Naive B cell (primary cell): Measurements from ENCODE around the gene SLC44A4. TPM values are rescaled to one million over a fixed set of nuclear protein-coding genes. Genes with fewer than 3 reads are reported as not detected.
A peak's percentile ranks its signal among the peaks of the same experiment; 100 is the strongest.

Source experiments
- ATAC-seq, 2 donors: fragments of 150-1000 bp; cut with Tn5 transposase; 2 replicates each; pipeline ENCODE4 v1.10.0; 2021; ENCODE audit warnings: low read depth in 2 of 2, mild to moderate bottlenecking in 2 of 2, moderate library complexity in 2 of 2
- DNase-seq: peaks from one replicate; pipeline ENCODE4 v3.0.0; 2022
- H3K27ac Mint-ChIP-seq, 6 donors: one replicate each; pipeline ENCODE4 v1.8.0; 2020 to 2022; ENCODE audit warnings: mild to moderate bottlenecking in 6 of 6, mixed read lengths in 6 of 6, moderate library complexity in 5 of 6, inconsistent platforms in 2 of 6
- H3K27me3 Mint-ChIP-seq, 3 donors: one replicate each; pipeline ENCODE4 v1.8.0; 2021 to 2022; ENCODE audit warnings: mixed read lengths in 3 of 3, mild to moderate bottlenecking in 1 of 3
- H3K36me3 Mint-ChIP-seq, 2 donors: one replicate each; pipeline ENCODE4 v1.8.0; 2020 to 2022; ENCODE audit warnings: mixed read lengths in 2 of 2, inconsistent platforms in 1 of 2, mild to moderate bottlenecking in 1 of 2
- H3K4me1 Mint-ChIP-seq, 3 donors: one replicate each; pipeline ENCODE4 v1.8.0; 2020 to 2022; ENCODE audit warnings: mixed read lengths in 3 of 3, inconsistent platforms in 1 of 3, mild to moderate bottlenecking in 1 of 3, moderate library complexity in 1 of 3
- H3K4me3 Mint-ChIP-seq, 8 donors: one replicate each; pipeline ENCODE4 v1.8.0; 2020 to 2022; ENCODE audit warnings: mild to moderate bottlenecking in 8 of 8, mixed read lengths in 8 of 8, moderate library complexity in 8 of 8, inconsistent platforms in 2 of 8
- H3K9me3 Mint-ChIP-seq, 7 donors: one replicate each; pipeline ENCODE4 v1.8.0; 2020 to 2022; ENCODE audit warnings: mixed read lengths in 7 of 7, mild to moderate bottlenecking in 5 of 7, inconsistent platforms in 2 of 7, moderate library complexity in 1 of 7
- polyA plus RNA-seq, 6 donors: library from polyadenylated mRNA; unstranded; fragments of 300-500 nt; fragmentation: Illumina TruSeq; gene quantifications; one replicate each; pipeline ENCODE4 v1.2.3, GENCODE V29; 2021; ENCODE audit warnings: low read depth in 6 of 6

SLC44A4 gene
- polyA plus RNA-seq, 6 donors from 2014 or later = not detected

DNA sequence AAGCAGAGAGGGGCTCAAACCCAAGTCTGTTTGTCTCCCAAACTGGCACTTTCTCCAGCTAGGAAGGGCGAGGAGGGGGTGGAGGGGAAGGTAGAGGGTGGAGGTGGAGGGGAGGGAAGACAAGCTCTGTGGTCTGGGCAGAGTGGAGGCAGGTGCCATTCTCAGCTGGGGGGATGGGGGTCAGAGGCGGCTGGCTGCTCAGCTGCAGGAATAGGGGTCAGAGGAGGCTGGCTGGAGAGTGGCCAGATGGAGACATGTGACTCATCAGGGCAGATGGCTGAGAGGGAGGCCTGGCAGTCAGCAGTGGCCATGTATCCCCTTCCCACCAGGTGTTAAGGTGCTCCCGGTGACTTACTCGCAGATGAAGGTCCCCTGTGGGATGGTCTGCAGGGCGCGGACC lies 3.5 kb upstream of the SLC44A4 start:
- Mint-ChIP-seq H3K4me1 (peaks cover 0 to 10% (median 6%) of the 10 kb centered on the region in 3 donors), H3K27ac (peak overlapping the region in 2 of 6 donors; percentile 66 to 86), H3K9me3 (no peaks in the 10 kb centered on the region), H3K4me3 (no peak overlapping the region), H3K36me3 (peaks cover 24 to 42% of the 10 kb centered on the region in 2 donors), H3K27me3 (no peaks in the 10 kb centered on the region)
- ATAC-seq = no peak
- DNase-seq = no peak

GRCh38 chr6:31881136-31881859 lies 2.5 kb upstream of the SLC44A4 start:
- no peak for ATAC-seq
- Mint-ChIP-seq H3K9me3 (no peaks in the 10 kb centered on the region), H3K36me3 (peaks cover 22 to 39% of the 10 kb centered on the region in 2 donors), H3K27me3 (no peaks in the 10 kb centered on the region), H3K4me3 (no peak overlapping the region), H3K27ac (peak overlapping the region in 2 of 6 donors; percentile 74 to 75), H3K4me1 (peaks cover 0 to 8% (median 6%) of the 10 kb centered on the region in 3 donors)
- no peak for DNase-seq

GRCh38 chr6:31880616-31881015 lies 1.8 kb upstream of the SLC44A4 start:
- no peak overlapping the region for H3K4me3 Mint-ChIP-seq
- peaks cover 16 to 34% of the 10 kb centered on the region in 2 donors for H3K36me3 Mint-ChIP-seq
- H3K27ac Mint-ChIP-seq = no peak overlapping the region
- H3K9me3 Mint-ChIP-seq = no peaks in the 10 kb centered on the region
- ATAC-seq (no peak), DNase-seq (no peak)
- no peaks in the 10 kb centered on the region for H3K27me3 Mint-ChIP-seq
- peaks cover 0 to 5% (median 4%) of the 10 kb centered on the region in 3 donors for H3K4me1 Mint-ChIP-seq

DNA sequence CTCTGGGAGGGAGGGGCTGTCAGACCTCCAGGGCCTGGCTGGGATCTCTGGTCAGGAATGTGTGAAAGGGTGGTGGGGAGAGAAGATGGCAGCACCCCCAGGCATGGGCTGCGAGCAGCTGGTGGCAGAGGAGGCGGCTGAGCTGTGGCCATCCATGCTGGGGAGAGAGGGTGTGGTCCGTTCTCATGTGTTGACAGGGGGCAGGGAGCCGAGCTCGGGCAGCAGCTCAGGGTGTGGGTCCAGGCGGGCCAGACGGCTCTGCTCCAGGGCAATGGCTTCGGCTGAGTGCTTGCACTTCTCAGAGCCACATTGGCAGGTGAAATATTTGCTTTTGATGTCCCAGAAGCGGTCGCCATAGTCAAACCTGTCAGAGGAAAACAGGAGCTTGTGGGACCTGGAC lies 1.1 kb upstream of the SLC44A4 start:
- DNase-seq = no peak
- no peaks in the 10 kb centered on the region for H3K27me3 Mint-ChIP-seq
- H3K27ac Mint-ChIP-seq = no peak overlapping the region
- ATAC-seq = no peak
- H3K9me3 Mint-ChIP-seq = no peaks in the 10 kb centered on the region
- no peak overlapping the region for H3K4me3 Mint-ChIP-seq
- H3K36me3 Mint-ChIP-seq = peaks cover 13 to 34% of the 10 kb centered on the region in 2 donors
- peaks cover 0 to 5% (median 4%) of the 10 kb centered on the region in 3 donors for H3K4me1 Mint-ChIP-seq

- no peaks in the 10 kb centered on the region for H3K27me3 Mint-ChIP-seq
- H3K4me3 Mint-ChIP-seq = no peak overlapping the region
- H3K9me3 Mint-ChIP-seq = no peaks in the 10 kb centered on the region
- H3K27ac Mint-ChIP-seq = peak overlapping the region in 2 of 6 donors; percentile 33 to 63
- ATAC-seq (no peak), DNase-seq (no peak)
- peaks cover 0 to 5% (median 4%) of the 10 kb centered on the region in 3 donors for H3K4me1 Mint-ChIP-seq
- H3K36me3 Mint-ChIP-seq = peaks cover 13 to 34% of the 10 kb centered on the region in 2 donors
Measured at GRCh38 chr6:31879143-31879542, 346 bp upstream of the SLC44A4 start.

DNA sequence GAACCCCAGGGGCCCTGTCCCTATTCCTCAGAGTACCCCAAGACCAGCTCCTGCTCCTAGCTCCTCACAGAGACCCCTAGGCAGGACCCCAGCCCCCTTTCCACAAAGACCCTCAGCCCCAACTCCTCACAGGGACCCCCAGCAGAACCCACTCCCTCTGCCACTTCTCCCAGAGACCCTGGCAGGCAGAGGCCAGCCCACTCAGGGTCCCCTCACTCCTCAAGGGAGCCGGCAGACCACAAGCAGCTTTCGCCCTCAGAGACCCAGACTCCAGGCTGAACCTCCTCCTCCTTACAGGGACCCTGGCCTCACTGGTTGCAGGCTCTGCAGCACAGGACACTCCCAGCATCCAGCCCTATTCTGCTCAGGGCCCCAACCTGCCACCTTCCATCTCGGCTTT lies 575 bp downstream of the SLC44A4 start:
- Mint-ChIP-seq H3K27ac (peak overlapping the region in 2 of 6 donors; percentile 28 to 57), H3K36me3 (peaks cover 13 to 34% of the 10 kb centered on the region in 2 donors), H3K4me3 (no peak overlapping the region), H3K4me1 (peaks cover 0 to 5% (median 4%) of the 10 kb centered on the region in 3 donors), H3K9me3 (no peaks in the 10 kb centered on the region), H3K27me3 (no peaks in the 10 kb centered on the region)
- no peak for DNase-seq
- no peak for ATAC-seq

DNA sequence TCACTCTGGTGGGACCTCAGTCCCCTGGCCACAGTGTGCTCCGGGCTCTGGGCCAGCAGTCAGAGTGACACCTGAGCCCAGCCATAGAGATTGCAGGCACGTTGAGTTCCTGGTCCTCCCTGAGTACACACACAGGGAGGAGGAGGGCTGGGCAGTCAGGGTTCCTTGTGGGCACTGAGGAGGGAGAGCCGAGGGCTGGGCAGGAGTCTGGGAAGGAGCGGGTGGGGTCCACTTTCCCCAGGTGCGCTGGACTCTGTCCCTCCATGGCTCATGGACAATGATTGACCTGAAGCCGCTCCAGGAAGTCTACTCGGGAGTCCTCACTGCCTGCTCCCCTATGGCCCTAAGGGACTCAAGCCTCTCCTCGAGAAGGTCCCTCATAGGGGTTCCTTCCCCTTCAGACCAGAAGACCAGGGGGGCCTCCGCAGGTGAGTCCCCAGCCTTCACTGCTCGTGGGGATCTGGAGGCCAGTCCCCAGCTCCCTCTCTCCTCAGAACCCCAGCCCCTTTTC lies 1.1 kb downstream of the SLC44A4 start:
- Mint-ChIP-seq H3K27me3 (no peaks in the 10 kb centered on the region), H3K4me3 (no peak overlapping the region), H3K4me1 (peaks cover 0 to 5% (median 4%) of the 10 kb centered on the region in 3 donors), H3K36me3 (peaks cover 13 to 31% of the 10 kb centered on the region in 2 donors), H3K27ac (peak overlapping the region in 1 of 6 donors; percentile 25), H3K9me3 (no peaks in the 10 kb centered on the region)
- no peak for DNase-seq
- ATAC-seq = no peak

DNA sequence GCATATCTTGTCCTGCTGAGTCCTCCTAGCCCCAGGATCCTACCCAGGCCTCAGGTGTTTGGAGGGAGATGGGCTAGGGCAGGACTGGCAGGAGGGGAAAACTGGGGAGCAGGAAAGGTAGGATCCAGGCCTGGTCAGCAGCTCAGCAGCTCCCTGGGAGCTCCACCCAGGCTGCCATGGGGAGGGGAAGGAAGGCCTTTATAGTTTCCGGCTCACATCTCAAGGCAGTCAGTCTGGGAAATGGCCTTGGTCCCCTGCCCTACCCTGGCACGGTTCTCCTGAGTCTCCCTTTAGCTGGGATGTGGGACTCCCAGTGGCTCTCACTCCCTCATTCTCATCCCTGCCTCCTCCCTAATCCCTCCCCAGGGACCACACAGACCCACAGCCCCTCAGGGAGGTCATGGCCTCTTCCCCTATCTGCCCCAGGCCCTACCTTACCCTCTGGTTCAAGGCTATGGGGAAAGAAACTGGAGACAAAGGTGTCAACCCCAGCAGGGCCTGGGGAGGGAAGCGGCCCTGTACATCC lies 1.6 kb downstream of the SLC44A4 start:
- no peaks in the 10 kb centered on the region for H3K9me3 Mint-ChIP-seq
- H3K4me3 Mint-ChIP-seq = no peak overlapping the region
- DNase-seq = no peak
- H3K27ac Mint-ChIP-seq = no peak overlapping the region
- ATAC-seq = no peak
- peaks cover 13 to 26% of the 10 kb centered on the region in 2 donors for H3K36me3 Mint-ChIP-seq
- H3K4me1 Mint-ChIP-seq = peaks cover 0 to 5% (median 4%) of the 10 kb centered on the region in 3 donors
- peaks cover 0 to under 1% (median 0%) of the 10 kb centered on the region in 3 donors for H3K27me3 Mint-ChIP-seq

- ATAC-seq = no peak
- no peaks in the 10 kb centered on the region for H3K9me3 Mint-ChIP-seq
- no peak overlapping the region for H3K4me3 Mint-ChIP-seq
- H3K27me3 Mint-ChIP-seq = peaks cover 0 to 7% (median 0%) of the 10 kb centered on the region in 3 donors
- DNase-seq = no peak
- H3K4me1 Mint-ChIP-seq = peaks cover 0 to 3% (median 2%) of the 10 kb centered on the region in 3 donors
- H3K27ac Mint-ChIP-seq = no peak overlapping the region
- H3K36me3 Mint-ChIP-seq = peaks cover 11 to 18% of the 10 kb centered on the region in 2 donors
Measured at GRCh38 chr6:31876357-31876756, 2.4 kb downstream of the SLC44A4 start.

- no peaks in the 10 kb centered on the region for H3K9me3 Mint-ChIP-seq
- no peaks in the 10 kb centered on the region for H3K4me1 Mint-ChIP-seq
- no peak overlapping the region for H3K4me3 Mint-ChIP-seq
- no peak for ATAC-seq
- H3K27me3 Mint-ChIP-seq = peaks cover 0 to 7% (median 0%) of the 10 kb centered on the region in 3 donors
- peaks cover 6 to 13% of the 10 kb centered on the region in 2 donors for H3K36me3 Mint-ChIP-seq
- H3K27ac Mint-ChIP-seq = peak overlapping the region in 3 of 6 donors; percentile 84 to 96 (median 86)
- no peak for DNase-seq
Measured at GRCh38 chr6:31875877-31876276, 2.9 kb downstream of the SLC44A4 start.

- no peaks in the 10 kb centered on the region for H3K9me3 Mint-ChIP-seq
- peaks cover 0 to 7% (median 0%) of the 10 kb centered on the region in 3 donors for H3K27me3 Mint-ChIP-seq
- H3K27ac Mint-ChIP-seq = peak overlapping the region in 1 of 6 donors; percentile 84
- ATAC-seq (no peak), DNase-seq (no peak)
- H3K4me3 Mint-ChIP-seq = no peak overlapping the region
- peaks cover 5 to 8% of the 10 kb centered on the region in 2 donors for H3K36me3 Mint-ChIP-seq
- no peaks in the 10 kb centered on the region for H3K4me1 Mint-ChIP-seq
Measured at GRCh38 chr6:31874836-31875572, 3.8 kb downstream of the SLC44A4 start.

GRCh38 chr6:31874084-31874670 lies 4.6 kb downstream of the SLC44A4 start:
- peak overlapping the region in 2 of 6 donors; percentile 57 to 61 for H3K27ac Mint-ChIP-seq
- no peaks in the 10 kb centered on the region for H3K4me1 Mint-ChIP-seq
- no peaks in the 10 kb centered on the region for H3K36me3 Mint-ChIP-seq
- ATAC-seq = no peak
- H3K27me3 Mint-ChIP-seq = peaks cover 0 to 7% (median 0%) of the 10 kb centered on the region in 3 donors
- no peak overlapping the region for H3K4me3 Mint-ChIP-seq
- H3K9me3 Mint-ChIP-seq = no peaks in the 10 kb centered on the region
- no peak for DNase-seq

DNA sequence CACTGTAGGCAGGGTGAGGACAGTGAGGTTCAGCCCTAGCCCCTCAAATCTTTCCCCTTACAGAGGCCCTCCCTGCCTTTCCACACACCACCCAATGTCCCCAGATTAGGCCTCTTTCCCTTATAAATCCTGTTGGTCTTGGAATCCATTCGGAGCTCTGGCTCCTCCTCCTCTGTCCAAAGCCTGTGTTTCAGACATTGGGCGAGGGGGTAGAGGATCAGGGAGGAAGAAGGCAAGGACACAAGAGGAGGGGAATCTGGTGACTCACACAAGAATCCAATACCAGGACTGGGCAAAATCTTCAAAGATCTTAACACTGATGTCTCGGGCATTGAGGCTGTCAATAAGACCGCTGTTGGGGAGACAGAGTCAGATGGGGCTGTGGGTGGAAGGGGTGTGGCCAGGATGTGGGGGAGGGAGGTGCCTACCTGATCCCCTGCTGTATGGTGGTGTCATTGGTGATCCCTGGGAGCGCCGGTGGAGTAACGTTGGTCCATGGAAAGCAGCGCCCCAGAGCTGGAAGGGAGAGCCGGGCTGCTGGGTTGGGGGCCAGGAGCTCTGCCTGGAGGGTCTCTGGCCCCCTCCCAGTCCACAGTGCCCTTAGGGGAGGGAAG lies 7.6 kb downstream of the SLC44A4 start:
- no peaks in the 10 kb centered on the region for H3K4me1 Mint-ChIP-seq
- no peak overlapping the region for H3K27ac Mint-ChIP-seq
- H3K4me3 Mint-ChIP-seq = no peak overlapping the region
- no peaks in the 10 kb centered on the region for H3K9me3 Mint-ChIP-seq
- ATAC-seq (no peak), DNase-seq (no peak)
- no peaks in the 10 kb centered on the region for H3K36me3 Mint-ChIP-seq
- H3K27me3 Mint-ChIP-seq = peaks cover 0 to 7% (median 0%) of the 10 kb centered on the region in 3 donors
